ENCODE results near the gene DLST. TPM values are rescaled to one million over a fixed set of nuclear protein-coding genes. Genes with fewer than 3 reads are reported as not detected.

The DLST gene
- total RNA-seq, 1 experiment from 2014 or later, result 309 TPM

DNA sequence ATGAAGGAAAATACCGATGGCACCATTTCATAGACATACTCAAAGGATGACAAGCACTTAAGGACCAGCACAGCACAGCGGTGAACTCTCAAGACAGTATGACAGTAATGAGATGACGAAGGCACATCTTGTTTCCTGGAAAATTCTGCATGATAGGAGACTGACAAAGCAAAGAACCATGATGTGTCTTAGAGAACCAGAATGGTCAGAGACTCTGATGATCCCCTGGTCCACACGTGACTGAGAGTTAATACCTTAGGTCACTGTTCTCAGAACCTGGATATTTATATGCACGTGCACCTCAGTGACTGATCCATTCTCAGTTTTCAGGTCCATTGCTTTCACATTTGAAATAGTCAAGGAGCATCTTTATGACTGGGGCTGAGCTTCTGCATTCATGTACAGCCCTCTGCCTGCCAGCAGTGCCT, 41.1 kb upstream of the DLST start:
- DNase-seq, result no peak
- Histone ChIP-seq H3K9me2 (ENCODE audit: insufficient read depth) (no peaks in the 10 kb centered on the region), H3K79me2 (ENCODE audit: low read depth) (no peaks in the 10 kb centered on the region), H4K20me1 (ENCODE audit: insufficient read depth) (no peaks in the 10 kb centered on the region), H3F3A (ENCODE audit: insufficient read depth, low read depth) (peaks cover 12% of the 10 kb centered on the region), H3K4me2 (no peak overlapping the region), H3K36me3 (ENCODE audit: low read depth) (peaks cover 22% of the 10 kb centered on the region), H3K4me1 (replicated peaks; ENCODE audit: insufficient read depth) (no peaks in the 10 kb centered on the region), H3K27ac (no peak overlapping the region), H2AFZ (no peak overlapping the region), H3K4me3 (no peak overlapping the region), H3K27me3 (ENCODE audit: insufficient read depth, low read depth) (no peaks in the 10 kb centered on the region), H3K9me3 (ENCODE audit: insufficient read depth, low read depth) (no peaks in the 10 kb centered on the region)
- intact Hi-C loops (cut with micrococcal nuclease; ENCODE audit: unreplicated experiment), result no loop called here
- no peak for TF ChIP-seq EZH2 (IDR thresholded peaks at IDR 0.05; ENCODE audit: low read depth)
- TF ChIP-seq, protein P1, sequence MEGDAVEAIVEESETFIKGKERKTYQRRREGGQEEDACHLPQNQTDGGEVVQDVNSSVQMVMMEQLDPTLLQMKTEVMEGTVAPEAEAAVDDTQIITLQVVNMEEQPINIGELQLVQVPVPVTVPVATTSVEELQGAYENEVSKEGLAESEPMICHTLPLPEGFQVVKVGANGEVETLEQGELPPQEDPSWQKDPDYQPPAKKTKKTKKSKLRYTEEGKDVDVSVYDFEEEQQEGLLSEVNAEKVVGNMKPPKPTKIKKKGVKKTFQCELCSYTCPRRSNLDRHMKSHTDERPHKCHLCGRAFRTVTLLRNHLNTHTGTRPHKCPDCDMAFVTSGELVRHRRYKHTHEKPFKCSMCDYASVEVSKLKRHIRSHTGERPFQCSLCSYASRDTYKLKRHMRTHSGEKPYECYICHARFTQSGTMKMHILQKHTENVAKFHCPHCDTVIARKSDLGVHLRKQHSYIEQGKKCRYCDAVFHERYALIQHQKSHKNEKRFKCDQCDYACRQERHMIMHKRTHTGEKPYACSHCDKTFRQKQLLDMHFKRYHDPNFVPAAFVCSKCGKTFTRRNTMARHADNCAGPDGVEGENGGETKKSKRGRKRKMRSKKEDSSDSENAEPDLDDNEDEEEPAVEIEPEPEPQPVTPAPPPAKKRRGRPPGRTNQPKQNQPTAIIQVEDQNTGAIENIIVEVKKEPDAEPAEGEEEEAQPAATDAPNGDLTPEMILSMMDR (conservative IDR thresholded peaks at IDR 0.05), result no peak
- BruUV-seq (replicated peaks), result no TSS peak
- ChIA-PET CTCF (interaction anchor here (1.3 kb wide), 1 partner anchor 70 kb away, joined by 3 read pairs; no protein-coding TSS in a partner anchor), POLR2A (ENCODE audit: unreplicated experiment) (no interaction called here)

DNA sequence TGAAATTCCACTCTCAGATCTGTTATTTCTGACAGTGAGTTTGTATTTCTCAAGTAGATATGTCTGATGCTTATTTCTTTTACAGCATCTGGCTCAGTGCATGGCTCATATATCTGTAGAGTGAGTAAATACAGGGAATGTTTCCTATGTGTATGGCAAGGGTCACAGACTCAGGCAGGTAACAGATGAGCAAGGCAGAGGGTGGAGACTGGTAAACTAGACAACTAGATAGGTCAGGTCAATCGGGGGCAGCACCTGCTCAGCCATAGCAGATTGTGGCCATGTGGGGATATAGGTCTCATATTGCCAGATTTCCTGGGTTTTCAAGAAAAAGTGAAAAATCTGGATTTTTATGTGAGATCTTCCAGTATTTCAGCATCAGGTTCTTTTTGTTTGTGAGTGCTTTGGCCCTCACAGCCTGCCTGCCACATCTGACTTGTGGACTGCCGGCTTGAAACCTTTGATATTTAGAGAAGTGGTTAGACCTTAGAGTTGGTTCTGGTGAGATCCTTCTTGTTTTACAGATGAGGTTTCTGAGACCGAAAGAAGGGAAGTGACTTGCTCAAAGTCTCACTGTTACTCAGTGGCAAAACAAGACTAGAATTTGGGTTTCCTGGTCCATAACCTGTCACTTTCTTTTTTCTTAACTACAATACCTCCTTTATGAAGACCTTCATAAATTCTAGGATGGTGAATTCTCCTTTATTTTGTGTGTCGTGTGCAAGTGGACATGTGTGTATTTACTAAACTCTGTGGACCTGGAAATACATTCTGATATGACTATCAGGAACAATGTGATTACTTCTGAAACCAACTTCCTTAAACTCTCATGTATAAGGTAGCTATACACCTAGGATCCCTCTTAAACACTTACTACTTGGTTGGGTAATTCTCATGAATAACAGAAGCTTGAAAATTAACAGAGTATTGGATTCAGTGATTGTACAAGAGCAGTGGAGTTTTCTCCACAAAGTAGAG, 40.2 kb upstream of the DLST start:
- Histone ChIP-seq H3K9me2 (ENCODE audit: insufficient read depth) (no peaks in the 10 kb centered on the region), H3K4me3 (no peak overlapping the region), H3K4me1 (replicated peaks; ENCODE audit: insufficient read depth) (no peaks in the 10 kb centered on the region), H3K27me3 (ENCODE audit: insufficient read depth, low read depth) (no peaks in the 10 kb centered on the region), H3K9me3 (ENCODE audit: insufficient read depth, low read depth) (no peaks in the 10 kb centered on the region), H4K20me1 (ENCODE audit: insufficient read depth) (no peaks in the 10 kb centered on the region), H2AFZ (no peak overlapping the region), H3K27ac (no peak overlapping the region), H3K4me2 (no peak overlapping the region), H3K36me3 (ENCODE audit: low read depth) (peaks cover 15% of the 10 kb centered on the region), H3K79me2 (ENCODE audit: low read depth) (no peaks in the 10 kb centered on the region), H3F3A (ENCODE audit: insufficient read depth, low read depth) (peaks cover 12% of the 10 kb centered on the region)
- no peak for TF ChIP-seq EZH2 (IDR thresholded peaks at IDR 0.05; ENCODE audit: low read depth)
- TF ChIP-seq, protein P1 (conservative IDR thresholded peaks at IDR 0.05), result no peak
- ChIA-PET POLR2A (ENCODE audit: unreplicated experiment) (interaction anchor here (0.6 to 0.7 kb wide), 2 partner anchors 10 to 146 kb away, joined by 3 to 5 read pairs; no protein-coding TSS in a partner anchor), CTCF (no interaction called here)
- DNase-seq, result no peak
- intact Hi-C loops (cut with micrococcal nuclease; ENCODE audit: unreplicated experiment), result no loop called here
- no TSS peak for BruUV-seq (replicated peaks)

DNA sequence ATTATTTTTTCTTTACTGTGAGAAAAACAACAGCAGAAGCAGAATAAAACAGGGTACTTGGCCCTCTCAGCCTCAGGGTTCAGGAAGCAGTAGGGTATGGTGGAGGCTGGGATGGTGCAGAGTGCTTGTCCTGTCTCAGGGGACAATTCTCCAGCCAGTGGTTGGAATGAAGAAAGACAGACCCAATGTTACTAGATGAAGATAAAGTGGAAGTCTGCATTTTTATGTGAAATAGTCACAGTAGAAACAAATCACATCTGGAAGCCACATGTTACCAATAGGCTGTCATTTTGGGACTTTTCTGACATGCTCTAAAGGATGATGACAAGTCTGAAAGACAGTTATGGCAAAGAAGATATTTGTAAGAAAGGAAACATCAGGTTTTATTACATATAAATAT, 38.1 kb upstream of the DLST start:
- CTCF ChIA-PET, result no interaction called here
- TF ChIP-seq, protein P1 (conservative IDR thresholded peaks at IDR 0.05), result no peak
- TF ChIP-seq EZH2 (IDR thresholded peaks at IDR 0.05; ENCODE audit: low read depth), result no peak

More for the DNA sequence above, 38.1 kb upstream of the DLST start:
- Histone ChIP-seq H3K79me2 (ENCODE audit: low read depth) (no peaks in the 10 kb centered on the region), H3K36me3 (ENCODE audit: low read depth) (peaks cover 4% of the 10 kb centered on the region; the same call in 1 of the 2 replicates), H3K4me3 (no peak overlapping the region), H3K4me1 (replicated peaks; ENCODE audit: insufficient read depth) (no peaks in the 10 kb centered on the region), H3F3A (ENCODE audit: insufficient read depth, low read depth) (peaks cover 5% of the 10 kb centered on the region), H3K27me3 (ENCODE audit: insufficient read depth, low read depth) (no peaks in the 10 kb centered on the region), H3K9me3 (ENCODE audit: insufficient read depth, low read depth) (no peaks in the 10 kb centered on the region), H3K27ac (no peak overlapping the region), H2AFZ (no peak overlapping the region), H3K9me2 (ENCODE audit: insufficient read depth) (no peaks in the 10 kb centered on the region), H3K4me2 (no peak overlapping the region), H4K20me1 (ENCODE audit: insufficient read depth) (no peaks in the 10 kb centered on the region)
- POLR2A ChIA-PET (ENCODE audit: unreplicated experiment), result no interaction called here
- no peak for DNase-seq
- no TSS peak for BruUV-seq (replicated peaks)
- intact Hi-C loops (cut with micrococcal nuclease; ENCODE audit: unreplicated experiment), result no loop called here
